HEK293 (cell line): ENCODE results near the gene MYCN.

ENCODE experiments used
- CTCF ChIA-PET: fragments of 350-600 bp; formaldehyde crosslinking; extraction: SDS; loops from one replicate; lab custom pipeline; 2021; ENCODE audit warnings: antibody characterized with exemption; lab: Yijun Ruan, JAX
- POLR2A ChIA-PET: fragments of 300-600 bp; formaldehyde crosslinking; extraction: SDS; loops from one replicate; lab custom pipeline; 2020; ENCODE audit warnings: antibody characterized with exemption, inconsistent platforms; lab: Yijun Ruan, JAX
- H3K27ac ChIP-seq: fragments of 200-500 bp; sonication (Bioruptor generic); 2 replicates; pipeline ENCODE4 v1.5.1; 2014; ENCODE audit warnings: low read depth, low read length, control low read depth, inconsistent platforms; ENCODE audit errors: extremely low read depth
- H3K36me3 ChIP-seq, 2 experiments: fragments of 200-500 bp in 1 of 2; sonication (Bioruptor generic) in 1 of 2; 1 replicate in 1 of 2; 2 replicates in 1 of 2; pipeline ENCODE4 v1.5.1; 2014 to 2017; ENCODE audit warnings: inconsistent platforms in 2 of 2, low read length in 2 of 2; ENCODE audit not compliant: control insufficient read depth in 2 of 2, insufficient read depth in 1 of 2
- H3K4me1 ChIP-seq: fragments of 200-500 bp; sonication (Bioruptor generic); 2 replicates; pipeline ENCODE4 v1.5.1; 2014; ENCODE audit warnings: mild to moderate bottlenecking, low read length, inconsistent platforms; ENCODE audit not compliant: control insufficient read depth, insufficient read depth
- H3K4me3 ChIP-seq: 2 replicates; pipeline ENCODE4 v1.5.1; 2011; ENCODE audit warnings: low read depth, mild to moderate bottlenecking, control low read depth, low read length, moderate library complexity
- H3K9me3 ChIP-seq: fragments of 200-500 bp; sonication (Bioruptor generic); 2 replicates; pipeline ENCODE4 v1.5.1; 2014; ENCODE audit warnings: low read depth, low read length, inconsistent platforms; ENCODE audit not compliant: control insufficient read depth, insufficient read depth
- BCL11A ChIP-seq: fragments of 450-650 bp; formaldehyde crosslinking; IDR thresholded peaks from 2 replicates; pipeline ENCODE4 v1.5.1; 2016; ENCODE audit warnings: low read depth, missing biosample characterization, missing genetic modification characterization
- BCL11B ChIP-seq: fragments of 450-650 bp; formaldehyde crosslinking; IDR thresholded peaks from 2 replicates; pipeline ENCODE4 v1.5.1; 2016; ENCODE audit warnings: low read depth, missing biosample characterization, missing genetic modification characterization
- GLI2 ChIP-seq: fragments of 450-650 bp; formaldehyde crosslinking; IDR thresholded peaks from 2 replicates; pipeline ENCODE4; 2017; ENCODE audit warnings: missing biosample characterization, missing genetic modification characterization, low read depth, borderline replicate concordance
- GLIS1 ChIP-seq: fragments of 450-650 bp; formaldehyde crosslinking; IDR thresholded peaks from 2 replicates; pipeline ENCODE4 v1.5.1; 2016; ENCODE audit warnings: missing biosample characterization, missing genetic modification characterization
- KLF1 ChIP-seq: fragments of 450-650 bp; formaldehyde crosslinking; IDR thresholded peaks from 2 replicates; pipeline ENCODE4 v1.5.1; 2016; ENCODE audit warnings: missing biosample characterization, missing genetic modification characterization
- OVOL3 ChIP-seq: fragments of 450-650 bp; formaldehyde crosslinking; IDR thresholded peaks from 2 replicates; pipeline ENCODE4 v1.5.1; 2016; ENCODE audit warnings: missing biosample characterization, missing genetic modification characterization
- SP3 ChIP-seq: fragments of 450-650 bp; formaldehyde crosslinking; IDR thresholded peaks from 2 replicates; pipeline ENCODE4 v1.5.1; 2016; ENCODE audit warnings: missing biosample characterization, missing genetic modification characterization
- ZNF2 ChIP-seq: fragments of 450-650 bp; formaldehyde crosslinking; IDR thresholded peaks from 2 replicates; pipeline ENCODE4 v1.5.1; 2016; ENCODE audit warnings: missing biosample characterization, missing genetic modification characterization
- ZNF510 ChIP-seq: fragments of 450-650 bp; formaldehyde crosslinking; IDR thresholded peaks from 2 replicates; pipeline ENCODE4 v1.5.1; 2018; ENCODE audit warnings: mild to moderate bottlenecking, missing genetic modification characterization, missing biosample characterization; ENCODE audit not compliant: insufficient replicate concordance
- ZNF529 ChIP-seq: fragments of 450-650 bp; formaldehyde crosslinking; IDR thresholded peaks from 2 replicates; pipeline ENCODE4 v1.5.1; 2017; ENCODE audit warnings: missing genetic modification characterization, missing biosample characterization; ENCODE audit not compliant: insufficient replicate concordance
- ZNF549 ChIP-seq: fragments of 450-650 bp; IDR thresholded peaks from 2 replicates; pipeline ENCODE4 v1.5.1; 2018; ENCODE audit warnings: missing biosample characterization, missing genetic modification characterization, mild to moderate bottlenecking, inconsistent platforms, moderate library complexity
- ZNF621 ChIP-seq: fragments of 450-650 bp; formaldehyde crosslinking; IDR thresholded peaks from 2 replicates; pipeline ENCODE4 v1.5.1; 2017; ENCODE audit warnings: missing biosample characterization, missing genetic modification characterization
- ZNF664 ChIP-seq: fragments of 450-650 bp; formaldehyde crosslinking; IDR thresholded peaks from 2 replicates; pipeline ENCODE4 v1.5.1; 2016; ENCODE audit warnings: missing biosample characterization, missing genetic modification characterization
- ZNF76 ChIP-seq: fragments of 450-650 bp; formaldehyde crosslinking; IDR thresholded peaks from 2 replicates; pipeline ENCODE4; 2016; ENCODE audit warnings: low read depth, missing biosample characterization, missing genetic modification characterization, borderline replicate concordance
- TF ChIP-seq, protein P1 (sequence below): fragments of 450-650 bp; formaldehyde crosslinking; IDR thresholded peaks from 2 replicates; pipeline ENCODE4 v1.5.1; 2016; ENCODE audit warnings: missing biosample characterization, missing genetic modification characterization
- TF ChIP-seq, protein P2 (sequence below): fragments of 450-650 bp; formaldehyde crosslinking; IDR thresholded peaks from 2 replicates; pipeline ENCODE4 v1.5.1; 2016; ENCODE audit warnings: missing biosample characterization, missing genetic modification characterization, low read depth
- TF ChIP-seq, protein P3 (sequence below): fragments of 450-650 bp; formaldehyde crosslinking; optimal IDR thresholded peaks from 2 replicates; pipeline ENCODE3; 2016; ENCODE audit warnings: missing biosample characterization, mild to moderate bottlenecking, missing genetic modification characterization
- TF ChIP-seq, protein P4 (sequence below): fragments of 450-650 bp; formaldehyde crosslinking; IDR thresholded peaks from 2 replicates; pipeline ENCODE4 v1.5.1; 2016; ENCODE audit warnings: missing biosample characterization, missing genetic modification characterization

MYCN gene

DNA sequence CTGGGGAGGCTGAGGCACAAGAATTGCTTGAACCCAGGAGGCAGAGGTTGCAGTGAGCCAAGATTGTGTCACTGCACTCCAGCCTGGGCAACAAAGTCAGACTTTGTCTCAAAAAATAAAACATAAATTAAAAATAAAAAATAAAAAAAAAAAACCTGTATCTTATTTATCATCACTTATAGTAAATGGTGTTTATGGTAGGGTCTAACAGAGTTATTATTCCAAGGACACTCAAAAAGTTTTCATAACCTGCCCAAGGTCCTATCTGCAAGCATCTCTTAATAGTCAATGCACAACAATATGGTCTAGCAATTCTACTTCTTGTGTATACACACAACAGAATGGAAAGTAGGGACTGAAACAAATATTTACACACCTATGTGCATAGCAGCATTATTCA lies 47.3 kb upstream of the MYCN start:
- Histone ChIP-seq H3K9me3 (no peaks in the 10 kb centered on the region), H3K4me1 (no peaks in the 10 kb centered on the region), H3K36me3 (no peaks in the 10 kb centered on the region), H3K27ac (no peak overlapping the region), H3K4me3 (no peak overlapping the region)
- POLR2A ChIA-PET: no interaction called here
- TF ChIP-seq ZNF76 (no peak), BCL11A (no peak), ZNF549 (tag by site-specific recombination) (no peak), KLF1 (tag by site-specific recombination) (no peak), ZNF2 (tag by site-specific recombination) (no peak), BCL11B (tag by site-specific recombination) (no peak), ZNF510 (tag by site-specific recombination) (no peak)
- CTCF ChIA-PET: no interaction called here

DNA sequence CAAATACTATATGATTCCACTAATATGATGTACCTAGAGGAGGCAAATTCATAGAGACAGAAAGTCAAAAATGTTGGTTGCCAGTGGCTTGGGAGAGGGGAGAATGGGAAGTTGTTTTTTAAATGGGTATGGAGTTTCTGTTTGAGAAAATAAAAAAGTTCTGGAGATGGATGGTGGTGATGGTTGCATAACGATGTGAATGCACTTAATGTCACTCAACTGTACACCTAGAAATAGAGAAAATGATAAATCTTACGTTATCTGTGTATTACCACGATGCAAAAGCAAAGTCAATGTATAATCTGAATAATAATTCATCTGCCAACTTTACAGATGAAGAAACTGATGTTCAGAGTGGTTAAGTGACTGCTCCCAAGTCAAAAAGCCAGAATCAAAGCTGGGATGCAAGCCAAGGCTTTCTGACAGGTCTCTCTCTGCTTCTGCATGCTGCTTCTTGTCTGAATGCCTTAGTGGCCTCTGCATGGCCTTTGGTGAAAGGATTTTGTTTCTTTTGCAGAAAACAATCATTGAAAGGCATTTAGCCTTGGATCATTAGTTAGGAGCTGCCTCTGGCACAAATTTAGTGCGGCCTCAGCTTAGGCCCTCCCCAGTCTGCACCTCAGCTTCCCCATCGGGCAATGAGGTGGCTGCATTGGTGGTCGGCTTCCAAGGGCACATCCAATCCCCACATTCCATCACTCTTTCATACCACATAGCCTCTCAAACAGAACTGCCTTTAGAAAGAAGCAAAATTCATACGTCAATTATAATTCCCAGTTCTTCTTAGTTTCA lies 46.5 kb upstream of the MYCN start:
- H3K9me3 ChIP-seq: no peaks in the 10 kb centered on the region
- no peaks in the 10 kb centered on the region for H3K36me3 ChIP-seq
- H3K4me3 ChIP-seq: no peak overlapping the region
- ChIA-PET POLR2A (no interaction called here), CTCF (interaction anchor here (0.6 kb wide), 1 partner anchor 84 kb away, joined by 3 read pairs; no protein-coding TSS in a partner anchor)
- no peak overlapping the region for H3K27ac ChIP-seq
- H3K4me1 ChIP-seq: no peaks in the 10 kb centered on the region
- TF ChIP-seq GLIS1 (tag by site-specific recombination) (no peak), SP3 (tag by site-specific recombination) (no peak), ZNF664 (tag by site-specific recombination) (no peak), BCL11B (tag by site-specific recombination) (no peak), ZNF621 (tag by site-specific recombination) (no peak), ZNF2 (tag by site-specific recombination) (no peak), GLI2 (tag by site-specific recombination) (no peak), OVOL3 (tag by site-specific recombination) (no peak), ZNF529 (tag by site-specific recombination) (no peak)
- TF ChIP-seq, protein P1, sequence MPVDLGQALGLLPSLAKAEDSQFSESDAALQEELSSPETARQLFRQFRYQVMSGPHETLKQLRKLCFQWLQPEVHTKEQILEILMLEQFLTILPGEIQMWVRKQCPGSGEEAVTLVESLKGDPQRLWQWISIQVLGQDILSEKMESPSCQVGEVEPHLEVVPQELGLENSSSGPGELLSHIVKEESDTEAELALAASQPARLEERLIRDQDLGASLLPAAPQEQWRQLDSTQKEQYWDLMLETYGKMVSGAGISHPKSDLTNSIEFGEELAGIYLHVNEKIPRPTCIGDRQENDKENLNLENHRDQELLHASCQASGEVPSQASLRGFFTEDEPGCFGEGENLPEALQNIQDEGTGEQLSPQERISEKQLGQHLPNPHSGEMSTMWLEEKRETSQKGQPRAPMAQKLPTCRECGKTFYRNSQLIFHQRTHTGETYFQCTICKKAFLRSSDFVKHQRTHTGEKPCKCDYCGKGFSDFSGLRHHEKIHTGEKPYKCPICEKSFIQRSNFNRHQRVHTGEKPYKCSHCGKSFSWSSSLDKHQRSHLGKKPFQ (tag by site-specific recombination): no peak
- TF ChIP-seq, protein P2, sequence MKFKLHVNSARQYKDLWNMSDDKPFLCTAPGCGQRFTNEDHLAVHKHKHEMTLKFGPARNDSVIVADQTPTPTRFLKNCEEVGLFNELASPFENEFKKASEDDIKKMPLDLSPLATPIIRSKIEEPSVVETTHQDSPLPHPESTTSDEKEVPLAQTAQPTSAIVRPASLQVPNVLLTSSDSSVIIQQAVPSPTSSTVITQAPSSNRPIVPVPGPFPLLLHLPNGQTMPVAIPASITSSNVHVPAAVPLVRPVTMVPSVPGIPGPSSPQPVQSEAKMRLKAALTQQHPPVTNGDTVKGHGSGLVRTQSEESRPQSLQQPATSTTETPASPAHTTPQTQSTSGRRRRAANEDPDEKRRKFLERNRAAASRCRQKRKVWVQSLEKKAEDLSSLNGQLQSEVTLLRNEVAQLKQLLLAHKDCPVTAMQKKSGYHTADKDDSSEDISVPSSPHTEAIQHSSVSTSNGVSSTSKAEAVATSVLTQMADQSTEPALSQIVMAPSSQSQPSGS (tag by site-specific recombination): no peak
- TF ChIP-seq, protein P3, sequence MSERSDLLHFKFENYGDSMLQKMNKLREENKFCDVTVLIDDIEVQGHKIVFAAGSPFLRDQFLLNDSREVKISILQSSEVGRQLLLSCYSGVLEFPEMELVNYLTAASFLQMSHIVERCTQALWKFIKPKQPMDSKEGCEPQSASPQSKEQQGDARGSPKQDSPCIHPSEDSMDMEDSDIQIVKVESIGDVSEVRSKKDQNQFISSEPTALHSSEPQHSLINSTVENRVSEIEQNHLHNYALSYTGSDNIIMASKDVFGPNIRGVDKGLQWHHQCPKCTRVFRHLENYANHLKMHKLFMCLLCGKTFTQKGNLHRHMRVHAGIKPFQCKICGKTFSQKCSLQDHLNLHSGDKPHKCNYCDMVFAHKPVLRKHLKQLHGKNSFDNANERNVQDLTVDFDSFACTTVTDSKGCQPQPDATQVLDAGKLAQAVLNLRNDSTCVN: no peak
- TF ChIP-seq, protein P4, sequence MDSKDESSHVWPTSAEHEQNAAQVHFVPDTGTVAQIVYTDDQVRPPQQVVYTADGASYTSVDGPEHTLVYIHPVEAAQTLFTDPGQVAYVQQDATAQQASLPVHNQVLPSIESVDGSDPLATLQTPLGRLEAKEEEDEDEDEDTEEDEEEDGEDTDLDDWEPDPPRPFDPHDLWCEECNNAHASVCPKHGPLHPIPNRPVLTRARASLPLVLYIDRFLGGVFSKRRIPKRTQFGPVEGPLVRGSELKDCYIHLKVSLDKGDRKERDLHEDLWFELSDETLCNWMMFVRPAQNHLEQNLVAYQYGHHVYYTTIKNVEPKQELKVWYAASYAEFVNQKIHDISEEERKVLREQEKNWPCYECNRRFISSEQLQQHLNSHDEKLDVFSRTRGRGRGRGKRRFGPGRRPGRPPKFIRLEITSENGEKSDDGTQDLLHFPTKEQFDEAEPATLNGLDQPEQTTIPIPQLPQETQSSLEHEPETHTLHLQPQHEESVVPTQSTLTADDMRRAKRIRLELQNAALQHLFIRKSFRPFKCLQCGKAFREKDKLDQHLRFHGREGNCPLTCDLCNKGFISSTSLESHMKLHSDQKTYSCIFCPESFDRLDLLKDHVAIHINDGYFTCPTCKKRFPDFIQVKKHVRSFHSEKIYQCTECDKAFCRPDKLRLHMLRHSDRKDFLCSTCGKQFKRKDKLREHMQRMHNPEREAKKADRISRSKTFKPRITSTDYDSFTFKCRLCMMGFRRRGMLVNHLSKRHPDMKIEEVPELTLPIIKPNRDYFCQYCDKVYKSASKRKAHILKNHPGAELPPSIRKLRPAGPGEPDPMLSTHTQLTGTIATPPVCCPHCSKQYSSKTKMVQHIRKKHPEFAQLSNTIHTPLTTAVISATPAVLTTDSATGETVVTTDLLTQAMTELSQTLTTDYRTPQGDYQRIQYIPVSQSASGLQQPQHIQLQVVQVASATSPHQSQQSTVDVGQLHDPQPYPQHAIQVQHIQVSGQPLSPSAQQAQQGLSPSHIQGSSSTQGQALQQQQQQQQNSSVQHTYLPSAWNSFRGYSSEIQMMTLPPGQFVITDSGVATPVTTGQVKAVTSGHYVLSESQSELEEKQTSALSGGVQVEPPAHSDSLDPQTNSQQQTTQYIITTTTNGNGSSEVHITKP: no peak
